ENCODE results near the gene ZDHHC11.

GRCh38 chr5:887947-888637 lies 37.3 kb upstream of the ZDHHC11 start:
- TF ChIP-seq POLR2A (IDR thresholded peaks at IDR 0.05) (no peak), CTCF (IDR thresholded peaks at IDR 0.05) (no peak), EP300 (IDR thresholded peaks at IDR 0.05) (no peak)
